HepG2 (cell line): Measurements from ENCODE around the gene HDAC4. TPM values are rescaled to one million over a fixed set of nuclear protein-coding genes. Genes with fewer than 3 reads are reported as not detected.

ENCODE experiments used
- ATAC-seq: fragments of 200-7000 bp; cut with Tn5 transposase; 3 replicates; pipeline ENCODE4 v1.9.1; 2020; ENCODE audit warnings: mild to moderate bottlenecking, moderate library complexity
- BruUV-seq: library from RNA; stranded (reverse); fragments of 400-500 nt; replicated peaks from 2 replicates; lab custom pipeline; 2021; lab: Mats Ljungman, UMichigan
- CTCF ChIA-PET: fragments of 300-600 bp; formaldehyde crosslinking; extraction: SDS; loops from one replicate; lab custom pipeline; 2021; ENCODE audit warnings: low total read pairs, inconsistent platforms, low intra/inter-chr PET ratio; lab: Yijun Ruan, JAX
- POLR2A ChIA-PET: fragments of 350-600 bp; sonication (Branson Sonifier 250); formaldehyde crosslinking; loops from one replicate; lab custom pipeline; 2020; ENCODE audit warnings: antibody characterized with exemption, inconsistent platforms; lab: Yijun Ruan, JAX
- DNase-seq: peaks from one replicate; pipeline ENCODE4 v3.0.0-alpha.2; 2015; ENCODE audit warnings: low spot score
- FAIRE-seq: peaks from 3 replicates; lab custom pipeline; 2011; peaks lifted over from hg19 to GRCh38; lab: Jason Lieb, UNC
- H2AFZ ChIP-seq: one replicate; pipeline ENCODE4 v1.6.1; 2011; ENCODE audit warnings: low read length, inconsistent platforms
- H3K27ac ChIP-seq: fragments of 300-600 bp; 3 replicates; pipeline ENCODE4 v1.8.0; 2011; ENCODE audit warnings: mixed run types, mild to moderate bottlenecking, mixed read lengths, low read length, inconsistent platforms; ENCODE audit not compliant: insufficient read depth; ENCODE audit errors: extremely low read length
- H3K27me3 ChIP-seq, 2 experiments: fragments of 200-600 bp in 1 of 2; 2 replicates in 1 of 2; 3 replicates in 1 of 2; pipeline versions ENCODE4 v1.6.0 to v1.8.0; 2011; ENCODE audit warnings: low read length in 2 of 2, mild to moderate bottlenecking in 2 of 2, moderate library complexity in 2 of 2, inconsistent platforms in 1 of 2; ENCODE audit not compliant: insufficient read depth in 2 of 2, control insufficient read depth in 1 of 2
- H3K36me3 ChIP-seq, 2 experiments: fragments of 200-600 bp in 1 of 2; replicated peaks in 1 of 2; 2 replicates in 1 of 2; 3 replicates in 1 of 2; pipeline versions ENCODE4 v1.5.1 to v1.8.0; 2011; ENCODE audit warnings: low read length in 2 of 2, inconsistent platforms in 1 of 2; ENCODE audit not compliant: insufficient read depth in 2 of 2, control insufficient read depth in 1 of 2
- H3K4me1 ChIP-seq: 2 replicates; pipeline ENCODE4 v1.5.1; 2012; ENCODE audit warnings: low read length, inconsistent platforms; ENCODE audit not compliant: insufficient read depth
- H3K4me2 ChIP-seq: 2 replicates; pipeline ENCODE4 v1.6.0; 2011; ENCODE audit warnings: low read depth, low read length, inconsistent platforms
- H3K4me3 ChIP-seq, 3 experiments: fragments of 200-600 bp in 1 of 3; sonication (generic), shearing (Covaris generic) in 1 of 3; replicated peaks in 1 of 3; 2 replicates each; pipeline ENCODE4 v1.5.1; 2011 to 2016; ENCODE audit warnings: low read length in 3 of 3, inconsistent platforms in 2 of 3, low read depth in 2 of 3, mild to moderate bottlenecking in 2 of 3, control low read depth in 1 of 3, mixed read lengths in 1 of 3; ENCODE audit not compliant: insufficient read depth in 1 of 3
- H3K79me2 ChIP-seq: one replicate; pipeline ENCODE4 v1.6.1; 2011; ENCODE audit warnings: low read length, inconsistent platforms; ENCODE audit not compliant: insufficient read depth
- H3K9ac ChIP-seq: 2 replicates; pipeline ENCODE4 v1.6.0; 2011; ENCODE audit warnings: mild to moderate bottlenecking, low read depth, low read length, inconsistent platforms; ENCODE audit not compliant: insufficient read depth
- H3K9me3 ChIP-seq: 2 replicates; pipeline ENCODE4 v1.5.1; 2012; ENCODE audit warnings: mild to moderate bottlenecking, low read length
- H4K20me1 ChIP-seq: 2 replicates; pipeline ENCODE4 v1.6.0; 2011; ENCODE audit warnings: inconsistent platforms, mild to moderate bottlenecking, low read length, moderate library complexity; ENCODE audit not compliant: insufficient read depth
- AGO2 ChIP-seq: fragments of 200-400 bp; formaldehyde crosslinking; optimal IDR thresholded peaks from 2 replicates; pipeline ENCODE3; 2017; ENCODE audit warnings: mild to moderate bottlenecking, low read depth, low read length, moderate library complexity
- CREM ChIP-seq, 2 experiments: sonication (generic) in 1 of 2; formaldehyde crosslinking in 1 of 2; IDR thresholded peaks; 2 replicates each; pipeline versions ENCODE4 v1.4.0 to v1.6.1; 2016 to 2020; ENCODE audit warnings: antibody characterized with exemption in 1 of 2, mild to moderate bottlenecking in 1 of 2, missing genetic modification reagents in 1 of 2
- KDM6A ChIP-seq: IDR thresholded peaks from 2 replicates; pipeline ENCODE4 v1.6.1; 2016; ENCODE audit warnings: low read depth
- RCOR2 ChIP-seq: IDR thresholded peaks from 2 replicates; pipeline ENCODE4 v1.6.1; 2016; ENCODE audit warnings: missing biosample characterization, missing genetic modification reagents
- SRSF4 ChIP-seq: fragments of 200-400 bp; formaldehyde crosslinking; IDR thresholded peaks from one replicate; pipeline ENCODE4 v1.6.1; 2018; ENCODE audit warnings: mild to moderate bottlenecking, low read depth, low read length, moderate library complexity; ENCODE audit not compliant: poor library complexity, severe bottlenecking
- ZFYVE20 ChIP-seq: sonication (generic); formaldehyde crosslinking; IDR thresholded peaks from 2 replicates; pipeline ENCODE4 v1.8.0; 2023; ENCODE audit warnings: low read depth, mild to moderate bottlenecking, moderate library complexity, missing genetic modification reagents, borderline replicate concordance
- ZKSCAN5 ChIP-seq: sonication (generic); formaldehyde crosslinking; IDR thresholded peaks from 2 replicates; pipeline ENCODE4 v1.5.1; 2020; ENCODE audit warnings: mild to moderate bottlenecking, missing genetic modification reagents
- WGBS: methylation state at CpG from one replicate; pipeline ENCODE4 v1.1.6; 2017; ENCODE audit warnings: low lambda C conversion rate; 5-methylcytosine and 5-hydroxymethylcytosine counted together
- in situ Hi-C: cut with HindIII; loops from 2 replicates; pipeline ENCODE4 v1.10.0; 2017; ENCODE audit warnings: low pct_unique_long_range_greater_than_20kb; ENCODE audit not compliant: extremely low pct_ligation_motif_present
- intact Hi-C: fragments of 100-400 bp; cut with micrococcal nuclease; formaldehyde crosslinking; loops from one replicate; pipeline ENCODE4 v1.10.0; 2022; ENCODE audit not compliant: unreplicated experiment
- polyA plus RNA-seq, 8 experiments: library from polyadenylated mRNA; depleted of rRNA in 3 of 8; stranded (reverse) in 7 of 8; unstranded in 1 of 8; fragments of >200 nt; fragmentation: Illumina TruSeq in 4 of 8; extraction: Trizol in 4 of 8; gene quantifications; 2 replicates each; pipeline versions ENCODE4 v1.2.1 to v1.2.3, GENCODE V29; 2011 to 2016; ENCODE audit warnings: low read depth in 4 of 8, missing spikeins in 1 of 8, mixed read lengths in 1 of 8; ENCODE audit not compliant: insufficient read depth in 1 of 8
- total RNA-seq, 5 experiments: library from RNA; depleted of rRNA; stranded (reverse); fragments of >200 nt; fragmentation: Illumina TruSeq; extraction: Trizol; gene quantifications; 2 replicates each; pipeline ENCODE4 v1.2.3, GENCODE V29; 2016; ENCODE audit warnings: low read depth in 1 of 5
- TF ChIP-seq, protein P1 (sequence below): conservative IDR thresholded peaks from 2 replicates; pipeline ENCODE4 v1.6.1; 2018; ENCODE audit warnings: missing genetic modification reagents
- TF ChIP-seq, protein P2 (sequence below), 2 experiments: sonication (generic) in 1 of 2; formaldehyde crosslinking in 1 of 2; IDR thresholded peaks; 2 replicates each; pipeline versions ENCODE4 v1.6.1 to v1.9.0; 2014 to 2022; ENCODE audit warnings: antibody characterized with exemption in 1 of 2, borderline replicate concordance in 1 of 2, inconsistent platforms in 1 of 2, low read depth in 1 of 2, missing genetic modification reagents in 1 of 2

The HDAC4 gene
- total and polyA plus RNA-seq, 2 of the 13 experiments (the other 11 are each of a cell fraction or from before 2014, with no cell fraction given) = 10.1 to 11.5 TPM

DNA sequence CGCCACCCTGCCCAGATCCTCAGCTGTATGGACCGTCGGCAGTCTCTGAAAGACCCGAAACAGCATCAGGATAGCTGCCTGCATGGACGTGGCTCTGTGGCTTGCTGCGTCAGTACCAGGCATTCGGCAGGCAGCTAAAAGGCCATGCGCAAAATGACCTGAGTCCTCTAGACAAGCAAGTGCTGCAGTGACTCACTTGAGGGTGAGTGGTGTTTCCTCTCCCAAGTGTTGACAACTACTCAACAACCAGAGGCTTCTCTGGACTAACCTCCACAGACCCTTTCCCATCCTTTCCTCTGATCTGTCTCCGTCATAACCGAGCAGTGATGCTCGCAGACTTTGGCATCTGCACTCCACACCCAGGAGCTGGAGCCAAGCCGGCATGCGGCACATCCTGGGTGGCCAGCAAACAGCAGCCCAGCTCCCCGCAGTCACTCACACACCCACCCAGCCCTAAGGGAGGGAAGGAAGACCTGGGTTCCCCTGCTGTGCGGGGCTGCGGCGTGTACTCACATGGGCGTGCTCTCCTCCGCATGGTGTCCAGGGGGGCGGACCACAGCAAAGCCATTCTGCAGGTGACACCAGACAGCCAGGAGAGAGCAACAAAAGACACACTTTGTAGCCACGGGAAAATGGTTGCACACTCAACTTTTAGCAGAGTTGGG lies 313.6 kb downstream of the HDAC4 start:
- 97% methylated on average over 21 of the region's 21 CpGs for WGBS
- CTCF ChIA-PET = no interaction called here
- Histone ChIP-seq H3K79me2 (no peaks in the 10 kb centered on the region), H3K27ac (no peak overlapping the region), H2AFZ (no peak overlapping the region), H4K20me1 (no peaks in the 10 kb centered on the region), H3K4me3 (no peak overlapping the region), H3K9me3 (no peaks in the 10 kb centered on the region), H3K4me1 (no peaks in the 10 kb centered on the region), H3K27me3 (no peaks in the 10 kb centered on the region), H3K4me2 (no peak overlapping the region), H3K36me3 (peaks cover 6 to 15% of the 10 kb centered on the region in 2 experiments; a peak in 3 of 5 replicates), H3K9ac (no peak overlapping the region)
- peak; percentile 30 for TF ChIP-seq AGO2
- no peak for TF ChIP-seq ZFYVE20
- TF ChIP-seq SRSF4 = no peak
- no peak for TF ChIP-seq RCOR2
- no peak for TF ChIP-seq KDM6A (CRISPR knock-in tag)
- no peak for ATAC-seq
- in situ Hi-C loops = no loop called here
- BruUV-seq = no TSS peak
- no peak for DNase-seq
- no peak for FAIRE-seq
- POLR2A ChIA-PET = no interaction called here
- intact Hi-C loops = no loop called here

- Histone ChIP-seq H4K20me1 (no peaks in the 10 kb centered on the region), H3K79me2 (no peaks in the 10 kb centered on the region), H3K27ac (no peak overlapping the region), H3K36me3 (peaks cover 6 to 15% of the 10 kb centered on the region in 2 experiments; a peak in 3 of 5 replicates), H3K4me2 (no peak overlapping the region), H3K9me3 (no peaks in the 10 kb centered on the region), H3K27me3 (no peaks in the 10 kb centered on the region), H2AFZ (no peak overlapping the region), H3K9ac (no peak overlapping the region), H3K4me1 (no peaks in the 10 kb centered on the region), H3K4me3 (no peak overlapping the region)
- ChIA-PET CTCF (no interaction called here), POLR2A (no interaction called here)
- no peak for FAIRE-seq
- BruUV-seq = no TSS peak
- no peak for ATAC-seq
- no peak for DNase-seq
- in situ Hi-C loops = no loop called here
- 93% methylated on average over 27 of the region's 28 CpGs for WGBS
- intact Hi-C loops = no loop called here
- TF ChIP-seq, protein P1, sequence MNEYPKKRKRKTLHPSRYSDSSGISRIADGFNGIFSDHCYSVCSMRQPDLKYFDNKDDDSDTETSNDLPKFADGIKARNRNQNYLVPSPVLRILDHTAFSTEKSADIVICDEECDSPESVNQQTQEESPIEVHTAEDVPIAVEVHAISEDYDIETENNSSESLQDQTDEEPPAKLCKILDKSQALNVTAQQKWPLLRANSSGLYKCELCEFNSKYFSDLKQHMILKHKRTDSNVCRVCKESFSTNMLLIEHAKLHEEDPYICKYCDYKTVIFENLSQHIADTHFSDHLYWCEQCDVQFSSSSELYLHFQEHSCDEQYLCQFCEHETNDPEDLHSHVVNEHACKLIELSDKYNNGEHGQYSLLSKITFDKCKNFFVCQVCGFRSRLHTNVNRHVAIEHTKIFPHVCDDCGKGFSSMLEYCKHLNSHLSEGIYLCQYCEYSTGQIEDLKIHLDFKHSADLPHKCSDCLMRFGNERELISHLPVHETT (CRISPR knock-in tag) = no peak
- TF ChIP-seq ZKSCAN5 (CRISPR knock-in tag) = no peak
- TF ChIP-seq CREM (IDR thresholded peaks at IDR 0.05) = no peak
- TF ChIP-seq CREM (CRISPR knock-in tag; IDR thresholded peaks at IDR 0.05) = no peak
- TF ChIP-seq, protein P2, sequence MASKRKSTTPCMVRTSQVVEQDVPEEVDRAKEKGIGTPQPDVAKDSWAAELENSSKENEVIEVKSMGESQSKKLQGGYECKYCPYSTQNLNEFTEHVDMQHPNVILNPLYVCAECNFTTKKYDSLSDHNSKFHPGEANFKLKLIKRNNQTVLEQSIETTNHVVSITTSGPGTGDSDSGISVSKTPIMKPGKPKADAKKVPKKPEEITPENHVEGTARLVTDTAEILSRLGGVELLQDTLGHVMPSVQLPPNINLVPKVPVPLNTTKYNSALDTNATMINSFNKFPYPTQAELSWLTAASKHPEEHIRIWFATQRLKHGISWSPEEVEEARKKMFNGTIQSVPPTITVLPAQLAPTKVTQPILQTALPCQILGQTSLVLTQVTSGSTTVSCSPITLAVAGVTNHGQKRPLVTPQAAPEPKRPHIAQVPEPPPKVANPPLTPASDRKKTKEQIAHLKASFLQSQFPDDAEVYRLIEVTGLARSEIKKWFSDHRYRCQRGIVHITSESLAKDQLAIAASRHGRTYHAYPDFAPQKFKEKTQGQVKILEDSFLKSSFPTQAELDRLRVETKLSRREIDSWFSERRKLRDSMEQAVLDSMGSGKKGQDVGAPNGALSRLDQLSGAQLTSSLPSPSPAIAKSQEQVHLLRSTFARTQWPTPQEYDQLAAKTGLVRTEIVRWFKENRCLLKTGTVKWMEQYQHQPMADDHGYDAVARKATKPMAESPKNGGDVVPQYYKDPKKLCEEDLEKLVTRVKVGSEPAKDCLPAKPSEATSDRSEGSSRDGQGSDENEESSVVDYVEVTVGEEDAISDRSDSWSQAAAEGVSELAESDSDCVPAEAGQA (IDR thresholded peaks at IDR 0.05; ENCODE audit: low read depth) = no peak
- TF ChIP-seq, protein P2 (CRISPR knock-in tag; IDR thresholded peaks at IDR 0.05; ENCODE audit: borderline replicate concordance) = no peak
Measured at GRCh38 chr2:239086325-239087020, 314.3 kb downstream of the HDAC4 start.
